SK-MEL-5 (cell line): ENCODE measurements around the gene ATP8B4. TPM values are rescaled to one million over a fixed set of nuclear protein-coding genes. Genes with fewer than 3 reads are reported as not detected.
"Not testable (repeated sequence)": the region's sequence is repeated elsewhere in the genome, so short reads cannot be mapped to it uniquely, and the experiment has no call there.

Experiments used
- DNase-seq: peaks from one replicate; pipeline ENCODE4 v3.0.0-alpha.2; 2016; ENCODE audit warnings: low read depth, low spot score
- in situ Hi-C: cut with HindIII; loops from 2 replicates; pipeline ENCODE4 v1.10.0; 2016; ENCODE audit warnings: low sequenced_read_pairs, high pct_unique_total_duplicates, low pct_unique_long_range_greater_than_20kb
- total RNA-seq: library from RNA; depleted of rRNA; stranded (reverse); fragments of >200 nt; shearing (Covaris generic); gene quantifications from 2 replicates; pipeline ENCODE4 v1.2.3, GENCODE V29; 2014

Gene ATP8B4
- total RNA-seq, 1 experiment from 2014 or later: 1.2 TPM

GRCh38 chr15:50144341-50145120 lies 25.5 kb upstream of the ATP8B4 start:
- in situ Hi-C loops: no loop called here
- DNase-seq: no peak

- in situ Hi-C loops: no loop called here
- DNase-seq: no peak
These were observed 24.3 kb upstream of the ATP8B4 start for GRCh38 chr15:50143255-50143860.

GRCh38 chr15:50141856-50142255 lies 22.8 kb upstream of the ATP8B4 start:
- in situ Hi-C loops: no loop called here
- no peak for DNase-seq

GRCh38 chr15:50140983-50141382 lies 21.9 kb upstream of the ATP8B4 start:
- in situ Hi-C loops: no loop called here
- no peak for DNase-seq

- in situ Hi-C loops: no loop called here
These were observed 21.1 kb upstream of the ATP8B4 start for GRCh38 chr15:50140098-50140497.

GRCh38 chr15:50138391-50138790 lies 19.4 kb upstream of the ATP8B4 start:
- in situ Hi-C loops: no loop called here
- peak; percentile 36 for DNase-seq

More at GRCh38 chr15:50140098-50140497, 21.1 kb upstream of the ATP8B4 start:
- no peak for DNase-seq

- no peak for DNase-seq
- in situ Hi-C loops: no loop called here
These were observed 18.9 kb upstream of the ATP8B4 start for GRCh38 chr15:50137893-50138292.

- in situ Hi-C loops: no loop called here
- peak; percentile 71 for DNase-seq
These were observed 18.3 kb upstream of the ATP8B4 start for GRCh38 chr15:50137330-50137761.

GRCh38 chr15:50135031-50135551 lies 16.1 kb upstream of the ATP8B4 start:
- DNase-seq: no peak
- in situ Hi-C loops: no loop called here

- peak; percentile 66 for DNase-seq
- in situ Hi-C loops: no loop called here
These were observed 15.5 kb upstream of the ATP8B4 start for GRCh38 chr15:50134524-50135024.

GRCh38 chr15:50132251-50132984 lies 13.4 kb upstream of the ATP8B4 start:
- in situ Hi-C loops, DNase-seq: not testable (repeated sequence)

- no peak for DNase-seq
- in situ Hi-C loops: no loop called here
These were observed 12.6 kb upstream of the ATP8B4 start for GRCh38 chr15:50131617-50132016.

GRCh38 chr15:50128266-50128665 lies 9.2 kb upstream of the ATP8B4 start:
- DNase-seq: peak; percentile 34
- in situ Hi-C loops: no loop called here

GRCh38 chr15:50127255-50127777 lies 8.3 kb upstream of the ATP8B4 start:
- in situ Hi-C loops: no loop called here
- DNase-seq: no peak

- DNase-seq: no peak
- in situ Hi-C loops: no loop called here
These were observed 7.0 kb upstream of the ATP8B4 start for GRCh38 chr15:50126072-50126471.

- DNase-seq: no peak
- in situ Hi-C loops: no loop called here
These were observed 5.6 kb upstream of the ATP8B4 start for GRCh38 chr15:50124631-50125030.

- in situ Hi-C loops: no loop called here
- no peak for DNase-seq
These were observed 5.0 kb upstream of the ATP8B4 start for GRCh38 chr15:50123861-50124557.
